ENCODE data around the gene DENND4A. TPM values are rescaled to one million over a fixed set of nuclear protein-coding genes. Genes with fewer than 3 reads are reported as not detected.
A peak's percentile ranks its signal among the peaks of the same experiment; 100 is the strongest.
"Not testable (repeated sequence)": the region's sequence is repeated elsewhere in the genome, so short reads cannot be mapped to it uniquely, and the experiment has no call there.

Gene DENND4A
- total RNA-seq, 1 experiment from 2014 or later = 9.0 TPM

DNA sequence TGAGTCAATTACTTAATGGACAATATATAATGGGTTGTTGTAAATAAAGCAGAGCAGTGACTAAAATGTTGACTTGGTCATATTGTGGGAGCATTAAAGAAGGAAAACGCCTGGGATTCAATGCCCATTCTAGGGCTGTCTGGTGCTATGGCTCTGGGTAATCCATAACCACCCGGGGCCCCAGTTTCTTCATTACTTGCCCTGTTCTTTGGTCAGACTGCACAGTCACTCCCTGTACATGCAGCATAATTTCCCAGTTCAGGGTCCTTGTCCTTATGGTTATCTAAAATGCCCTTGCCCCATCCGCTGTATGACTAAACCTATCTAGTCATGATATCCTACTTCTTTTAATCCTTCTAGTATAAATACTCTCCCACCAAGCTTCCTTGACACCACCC lies 27.5 kb upstream of the DENND4A start:
- no peak for DNase-seq (ENCODE audit: low spot score)

DNA sequence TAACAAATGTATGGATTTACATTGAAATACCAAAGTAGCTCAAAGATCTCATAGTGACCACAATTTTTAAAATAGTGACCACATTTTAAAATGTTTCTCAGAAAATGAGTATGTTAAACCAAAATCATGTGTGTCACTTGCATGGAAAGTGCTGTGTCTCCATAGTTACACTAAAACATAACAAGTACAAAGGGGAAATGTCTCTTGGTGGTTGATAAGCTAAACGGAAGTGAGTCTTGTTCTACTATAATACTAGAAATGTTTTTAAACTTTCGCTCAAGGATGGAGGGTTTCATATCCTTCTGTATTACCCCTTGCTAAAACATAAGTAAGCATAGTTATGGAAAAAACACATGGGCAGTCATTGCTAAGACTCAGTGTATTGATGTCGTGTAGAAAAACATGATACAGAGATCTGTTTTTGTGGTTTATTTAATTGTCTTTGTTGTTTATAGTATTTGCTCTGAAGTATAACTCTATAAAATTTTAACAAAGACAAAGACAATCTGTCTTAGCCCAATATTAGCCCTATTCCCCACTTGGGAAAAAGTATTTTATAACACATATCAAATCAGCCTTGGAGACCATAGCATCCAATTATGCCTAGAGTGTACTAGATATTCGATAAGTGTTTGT lies 27.0 kb upstream of the DENND4A start:
- no peak for DNase-seq (ENCODE audit: low spot score)

GRCh38 chr15:65816441-65816840 lies 24.3 kb upstream of the DENND4A start:
- no peak for DNase-seq (ENCODE audit: low spot score)

GRCh38 chr15:65816008-65816407 lies 23.9 kb upstream of the DENND4A start:
- not testable (repeated sequence) for DNase-seq (ENCODE audit: low spot score)

DNA sequence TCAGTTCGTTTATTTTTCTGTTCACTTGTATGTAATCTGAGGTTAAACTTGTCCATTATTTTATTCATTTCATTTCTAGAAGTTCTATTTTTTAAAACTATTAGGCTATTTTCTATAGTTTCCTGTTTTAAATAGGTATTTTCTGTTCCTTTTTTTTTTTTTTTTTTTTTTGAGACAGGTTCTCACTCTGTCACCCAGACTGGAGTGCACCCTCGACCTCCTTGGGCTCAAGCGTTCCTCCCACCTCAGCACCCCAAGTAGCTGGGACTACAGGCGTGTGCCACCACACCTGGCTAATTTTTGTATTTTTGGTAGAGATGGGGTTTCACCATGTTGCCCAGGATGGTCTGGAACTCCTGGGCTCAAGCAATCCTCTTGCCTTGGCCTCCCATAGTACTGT lies 22.2 kb upstream of the DENND4A start:
- DNase-seq (ENCODE audit: low spot score) = not testable (repeated sequence)

DNA sequence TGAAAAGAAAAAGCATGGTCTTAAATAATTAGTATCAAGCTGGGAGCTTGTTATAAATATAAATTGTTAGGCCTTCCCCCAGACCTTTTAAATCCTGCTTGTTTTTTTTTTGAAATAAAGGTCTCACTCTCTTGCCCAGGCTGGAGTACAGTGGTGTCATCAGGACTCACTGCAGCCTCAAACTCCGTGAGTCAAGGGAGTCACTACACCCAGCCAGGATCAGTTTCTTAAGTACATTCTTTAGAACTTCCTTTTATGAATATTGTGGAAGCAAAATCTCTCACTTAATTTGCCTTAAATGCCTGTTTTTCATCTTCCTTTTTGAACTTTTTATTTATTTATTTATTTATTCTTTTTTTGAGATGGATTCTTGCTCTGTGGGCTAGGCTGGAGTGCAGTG lies 20.8 kb upstream of the DENND4A start:
- DNase-seq (ENCODE audit: low spot score) = no peak

DNA sequence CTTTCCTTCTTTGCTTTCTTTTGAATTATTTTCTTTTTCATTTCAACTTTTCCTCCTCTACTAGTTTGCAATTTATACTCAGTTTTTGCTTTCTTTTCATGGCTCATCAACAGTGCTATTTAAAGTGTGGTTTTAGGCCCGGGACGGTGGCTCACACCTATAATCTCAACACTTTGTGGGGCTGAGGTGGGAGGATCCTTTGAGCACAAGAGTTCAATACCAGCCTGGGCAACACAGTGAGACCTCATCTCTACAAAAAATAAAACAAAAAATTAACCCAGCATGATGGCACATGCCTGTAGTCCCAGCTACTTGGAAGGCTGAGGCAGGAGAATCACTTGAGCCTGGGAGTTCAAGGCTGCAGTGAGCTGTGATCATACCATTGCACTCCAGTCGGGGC lies 20.4 kb upstream of the DENND4A start:
- no peak for DNase-seq (ENCODE audit: low spot score)

- DNase-seq (ENCODE audit: low spot score) = no peak
These were observed 19.7 kb upstream of the DENND4A start for GRCh38 chr15:65811835-65812234.

GRCh38 chr15:65811011-65811733 lies 19.1 kb upstream of the DENND4A start:
- not testable (repeated sequence) for DNase-seq (ENCODE audit: low spot score)

- no peak for DNase-seq (ENCODE audit: low spot score)
These were observed 14.3 kb upstream of the DENND4A start for GRCh38 chr15:65806397-65806796.

GRCh38 chr15:65805019-65805745 lies 13.1 kb upstream of the DENND4A start:
- DNase-seq (ENCODE audit: low spot score) = no peak

DNA sequence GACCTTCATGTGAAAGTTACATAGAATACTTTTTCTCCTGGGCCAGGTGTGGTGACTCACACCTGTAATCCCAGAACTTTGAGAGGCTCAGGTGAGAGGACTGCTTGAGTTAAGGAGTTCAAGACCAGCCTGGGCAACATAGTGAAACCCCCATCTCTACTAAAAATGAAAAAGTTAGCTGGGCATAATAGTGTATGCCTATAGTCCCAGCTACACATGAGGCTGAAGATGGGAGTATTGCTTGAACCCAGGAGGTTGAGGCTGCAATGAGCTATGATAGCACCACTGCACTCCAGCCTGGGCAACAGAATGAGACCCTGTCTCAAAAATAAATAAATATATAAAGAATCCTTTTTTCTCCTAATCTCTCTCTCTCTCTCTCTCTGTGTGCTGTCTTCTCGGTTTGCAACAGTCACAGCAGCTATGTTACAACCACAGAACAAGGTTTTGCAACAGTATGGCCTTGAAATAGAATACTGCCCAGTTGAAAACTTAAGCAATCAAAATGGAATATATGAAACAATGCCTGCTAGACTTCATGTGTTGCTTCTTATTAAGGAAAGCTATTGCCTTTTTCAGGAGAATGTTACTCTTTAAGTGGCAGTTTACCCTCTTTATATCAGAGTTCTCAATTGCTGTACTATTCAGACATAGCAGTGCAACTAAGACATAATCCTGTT lies 12.3 kb upstream of the DENND4A start:
- DNase-seq (ENCODE audit: low spot score) = no peak

DNA sequence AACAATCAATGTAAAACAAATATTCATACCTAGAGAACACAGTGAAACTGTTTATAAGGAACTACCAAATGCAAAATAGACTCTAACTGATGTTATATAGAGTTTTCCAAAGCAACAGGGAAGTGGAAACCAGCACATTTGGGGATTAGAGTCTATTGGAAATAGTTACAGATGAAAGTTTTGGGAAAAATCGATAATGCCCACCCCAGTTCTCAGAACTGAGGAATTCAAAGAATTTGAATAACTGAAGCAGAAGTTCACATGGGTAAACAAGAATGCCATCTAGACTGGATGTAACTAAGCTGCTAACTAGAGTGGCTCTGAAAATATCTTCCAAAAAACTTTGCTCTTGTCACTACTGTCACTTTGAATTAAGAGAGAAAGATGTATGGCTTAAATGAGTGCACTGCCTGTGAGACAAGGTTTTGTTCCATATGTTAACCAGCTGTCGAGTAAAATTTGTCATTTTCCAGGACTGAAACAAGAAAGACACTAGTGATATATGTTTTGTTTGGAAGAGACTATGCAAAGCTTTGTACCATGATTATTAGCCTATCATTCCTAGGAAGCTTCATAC lies 9.2 kb upstream of the DENND4A start:
- DNase-seq (ENCODE audit: low spot score) = no peak

GRCh38 chr15:65796610-65797078 lies 4.6 kb upstream of the DENND4A start:
- DNase-seq (ENCODE audit: low spot score) = no peak

DNA sequence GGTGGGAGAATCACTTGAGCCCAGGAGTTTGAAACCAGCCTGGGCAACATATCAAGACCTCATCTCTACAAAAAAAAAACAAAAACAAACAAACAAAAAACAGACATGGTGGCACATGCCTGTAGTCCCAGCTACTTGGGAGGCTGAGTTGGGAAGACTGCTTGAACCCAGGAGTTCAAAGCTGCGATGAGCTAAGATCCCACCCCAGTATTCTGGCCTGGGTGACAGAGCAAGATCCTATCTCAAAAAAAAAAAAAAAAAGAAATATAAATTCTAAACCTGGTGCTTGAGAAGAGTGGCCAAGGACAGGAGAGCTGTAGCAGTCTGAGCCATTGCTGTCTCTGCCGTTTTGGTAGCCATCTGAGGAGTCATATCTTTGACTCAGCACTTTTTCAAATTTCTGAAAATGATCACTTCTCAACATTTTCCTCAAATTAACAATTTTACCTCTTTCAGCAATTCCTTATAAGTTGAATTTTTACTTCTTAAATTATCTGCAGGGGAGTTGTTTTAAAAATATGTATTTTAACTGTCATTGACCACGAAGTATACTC lies 3.6 kb upstream of the DENND4A start:
- DNase-seq (ENCODE audit: low spot score) = no peak

GRCh38 chr15:65793818-65794104 lies 1.7 kb upstream of the DENND4A start:
- no peak for DNase-seq (ENCODE audit: low spot score)

- no peak for DNase-seq (ENCODE audit: low spot score)
These were observed 1.1 kb upstream of the DENND4A start for GRCh38 chr15:65792988-65793817.

DNA sequence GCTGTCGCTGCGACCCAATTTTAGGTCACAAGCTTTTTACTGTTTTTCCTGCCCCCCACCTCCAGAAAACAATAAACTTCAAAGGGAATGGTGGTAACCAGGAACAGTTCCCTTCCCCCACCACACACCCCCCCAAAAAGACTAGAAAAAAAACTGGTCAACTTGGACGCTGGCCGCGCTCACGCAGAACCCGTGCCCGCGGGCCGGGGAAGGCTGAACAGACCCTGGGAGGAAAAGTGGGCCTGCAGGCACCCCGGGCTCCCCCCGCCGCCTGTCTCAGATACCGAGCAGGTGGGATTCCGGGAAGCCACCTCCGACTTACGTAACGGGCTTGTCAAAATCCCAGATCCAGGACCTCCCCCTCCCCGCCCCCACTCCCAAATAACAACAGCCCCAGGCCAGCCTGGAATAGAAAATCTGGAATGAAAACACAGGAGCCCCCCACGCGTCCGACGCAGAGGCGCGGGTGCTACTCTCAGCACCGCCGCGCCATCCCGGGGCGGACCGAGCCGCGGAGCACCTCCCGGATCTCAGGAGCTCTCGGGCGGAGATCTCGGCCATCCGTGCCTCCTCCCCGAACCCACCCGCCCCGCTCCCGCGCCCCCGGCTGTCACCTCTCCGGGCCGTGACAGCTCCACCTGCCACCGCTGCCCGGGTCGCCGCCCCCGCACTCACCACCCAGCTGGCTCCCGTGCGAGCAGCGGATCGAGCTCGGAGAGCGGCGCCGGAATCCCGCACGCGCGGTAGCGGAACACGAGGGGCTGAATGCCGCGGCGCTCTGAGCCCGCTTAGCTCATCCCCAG lies 557 bp downstream of the DENND4A start:
- peak; percentile 58 for DNase-seq (ENCODE audit: low spot score)

- DNase-seq (ENCODE audit: low spot score) = peak; percentile 51
These were observed 1.3 kb downstream of the DENND4A start for GRCh38 chr15:65790694-65791334.
